ENCODE results near the gene MPP4. TPM values are rescaled to one million over a fixed set of nuclear protein-coding genes. Genes with fewer than 3 reads are reported as not detected.
"Not testable (repeated sequence)": the region's sequence is repeated elsewhere in the genome, so short reads cannot be mapped to it uniquely, and the experiment has no call there.

Gene MPP4
- total RNA-seq, 5 donors from 2014 or later (not counting 1 experiment from before 2014, with no cell fraction given), result 0.13 TPM; not detected in 4

DNA sequence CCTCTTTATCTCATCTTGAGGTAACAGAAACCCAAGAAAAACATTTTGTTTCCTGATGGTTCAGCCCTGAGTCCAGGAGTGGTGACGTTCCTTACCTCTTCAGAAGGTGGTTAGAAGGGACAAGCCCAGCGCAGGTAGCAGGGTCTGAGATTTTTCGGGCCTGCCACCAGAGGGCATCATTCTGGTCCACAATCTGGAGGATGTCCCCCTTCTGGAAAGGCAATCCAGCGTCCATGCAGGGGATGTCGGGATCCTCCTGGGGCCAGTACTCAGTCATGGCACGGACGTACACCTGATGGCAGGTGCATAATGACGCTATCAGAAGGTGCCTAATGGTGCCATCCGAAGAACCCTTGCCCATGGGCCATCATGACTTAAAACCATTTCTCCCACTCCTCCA, 17.7 kb downstream of the MPP4 start:
- Mint-ChIP-seq H3K9me3 (no peaks in the 10 kb centered on the region), H3K27me3 (peaks cover 10 to 16% of the 10 kb centered on the region in 2 donors), H3K36me3 (no peaks in the 10 kb centered on the region), H3K4me3 (no peak overlapping the region), H3K27ac (no peak overlapping the region), H3K4me1 (no peaks in the 10 kb centered on the region)
- Histone ChIP-seq H3K27me3 (replicated peaks in 1 of 2; ENCODE audit: control insufficient read depth in 2 of 2, extremely low read depth in 1 of 2, insufficient read depth in 2 of 2, low read length in 1 of 2) (peaks cover 0 to 4% of the 10 kb centered on the region in 2 experiments), H3K4me1 (ENCODE audit: control insufficient read depth in 1 of 2, extremely low read depth in 1 of 2, insufficient read depth in 2 of 2, low read length in 2 of 2) (no peaks in the 10 kb centered on the region), H3K9me3 (no peaks in the 10 kb centered on the region), H3K36me3 (ENCODE audit: control insufficient read depth in 2 of 2, extremely low read depth in 1 of 2, insufficient read depth in 1 of 2, low read length in 1 of 2) (no peaks in the 10 kb centered on the region), H3K4me3 (ENCODE audit: control insufficient read depth in 1 of 2, extremely low read depth in 1 of 2, low read length in 1 of 2) (no peak overlapping the region), H3K27ac (ENCODE audit: low read length) (no peak overlapping the region)
- WGBS (ENCODE audit: insufficient coverage), result 75% methylated on average over 8 of the region's 9 CpGs
- POLR2A ChIA-PET, result no interaction called here
- CTCF ChIA-PET, result no interaction called here
- no peak for ATAC-seq (replicated peaks in 1 of 4)
- DNase-seq, result peak in 2 of 35 experiments; percentile 4 to 11

DNA sequence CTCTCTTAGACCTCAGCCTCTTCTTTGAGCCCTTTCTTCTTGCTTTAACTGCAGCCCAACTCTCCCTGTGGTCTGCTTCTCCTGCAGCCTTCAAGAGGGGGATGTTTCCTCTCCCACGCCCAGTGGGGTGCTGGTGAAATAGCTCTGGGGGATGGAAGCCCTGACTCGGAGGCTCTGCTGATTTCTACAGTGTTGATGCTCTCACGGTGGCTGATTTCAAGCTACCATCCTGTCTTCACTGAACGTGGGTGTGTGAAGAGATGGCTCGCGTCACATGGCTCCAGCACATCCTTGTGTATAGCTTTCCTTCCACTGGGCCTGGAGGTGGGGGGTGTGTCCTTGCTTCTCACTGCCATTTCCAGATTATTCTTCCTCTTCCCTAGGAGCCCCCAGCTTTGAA, 20.0 kb downstream of the MPP4 start:
- ATAC-seq (replicated peaks in 1 of 4), result no peak

DNA sequence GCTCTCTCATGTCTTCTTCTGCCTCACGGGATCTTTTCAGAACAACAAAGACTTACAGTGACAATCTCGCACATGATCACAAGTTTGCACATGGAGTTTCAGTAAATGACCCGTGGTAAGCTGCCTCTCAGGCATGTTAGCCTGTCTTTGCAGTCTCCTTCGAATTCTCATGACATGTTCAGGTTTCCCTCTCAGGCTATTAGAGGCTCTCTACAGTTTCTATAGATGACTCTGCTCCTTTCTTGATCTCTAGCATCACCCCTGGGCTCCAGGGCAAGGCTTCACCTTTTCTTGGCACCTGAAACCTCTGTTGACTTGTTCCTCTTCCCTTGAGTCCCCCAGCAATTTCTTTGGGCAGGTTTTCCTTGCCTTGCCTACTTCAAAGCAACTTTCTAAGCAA, 23.0 kb downstream of the MPP4 start:
- no peaks in the 10 kb centered on the region for H3K4me1 ChIP-seq (ENCODE audit: control insufficient read depth in 1 of 2, extremely low read depth in 1 of 2, insufficient read depth in 2 of 2, low read length in 2 of 2)
- H3K27me3 Mint-ChIP-seq, result peaks cover 0 to 3% of the 10 kb centered on the region in 2 donors
- no peak overlapping the region for H3K4me3 ChIP-seq (ENCODE audit: control insufficient read depth in 1 of 2, extremely low read depth in 1 of 2, low read length in 1 of 2)
- H3K4me3 Mint-ChIP-seq, result no peak overlapping the region
- no peaks in the 10 kb centered on the region for H3K36me3 Mint-ChIP-seq
- no peaks in the 10 kb centered on the region for H3K36me3 ChIP-seq (ENCODE audit: control insufficient read depth in 2 of 2, extremely low read depth in 1 of 2, insufficient read depth in 1 of 2, low read length in 1 of 2)
- POLR2A ChIA-PET, result no interaction called here
- WGBS (ENCODE audit: insufficient coverage), result 86% methylated on average over 4 of the region's 4 CpGs
- DNase-seq (no peak), ATAC-seq (replicated peaks in 1 of 4) (no peak)
- no peak overlapping the region for H3K27ac ChIP-seq (ENCODE audit: low read length)
- H3K4me1 Mint-ChIP-seq, result peaks cover 0 to 8% (median 0%) of the 10 kb centered on the region in 3 donors
- no peaks in the 10 kb centered on the region for H3K9me3 ChIP-seq
- no peak overlapping the region for H3K27ac Mint-ChIP-seq
- H3K27me3 ChIP-seq (replicated peaks in 1 of 2; ENCODE audit: control insufficient read depth in 2 of 2, extremely low read depth in 1 of 2, insufficient read depth in 2 of 2, low read length in 1 of 2), result peaks cover 0 to 4% of the 10 kb centered on the region in 2 experiments
- CTCF ChIA-PET, result no interaction called here
- peaks cover 0 to 4% (median 3%) of the 10 kb centered on the region in 3 donors for H3K9me3 Mint-ChIP-seq

More for the DNA sequence above, 20.0 kb downstream of the MPP4 start:
- Histone ChIP-seq H3K9me3 (no peaks in the 10 kb centered on the region), H3K4me3 (ENCODE audit: control insufficient read depth in 1 of 2, extremely low read depth in 1 of 2, low read length in 1 of 2) (no peak overlapping the region), H3K36me3 (ENCODE audit: control insufficient read depth in 2 of 2, extremely low read depth in 1 of 2, insufficient read depth in 1 of 2, low read length in 1 of 2) (no peaks in the 10 kb centered on the region), H3K4me1 (ENCODE audit: control insufficient read depth in 1 of 2, extremely low read depth in 1 of 2, insufficient read depth in 2 of 2, low read length in 2 of 2) (no peaks in the 10 kb centered on the region), H3K27ac (ENCODE audit: low read length) (no peak overlapping the region), H3K27me3 (replicated peaks in 1 of 2; ENCODE audit: control insufficient read depth in 2 of 2, extremely low read depth in 1 of 2, insufficient read depth in 2 of 2, low read length in 1 of 2) (peaks cover 0 to 4% of the 10 kb centered on the region in 2 experiments)
- H3K36me3 Mint-ChIP-seq, result no peaks in the 10 kb centered on the region
- H3K9me3 Mint-ChIP-seq, result no peaks in the 10 kb centered on the region
- WGBS (ENCODE audit: insufficient coverage), result 80% methylated on average over 3 of the region's 6 CpGs
- peaks cover 10 to 12% of the 10 kb centered on the region in 2 donors for H3K27me3 Mint-ChIP-seq
- no peak overlapping the region for H3K4me3 Mint-ChIP-seq
- no peak for DNase-seq
- H3K27ac Mint-ChIP-seq, result no peak overlapping the region
- no peaks in the 10 kb centered on the region for H3K4me1 Mint-ChIP-seq
- CTCF ChIA-PET, result no interaction called here
- POLR2A ChIA-PET, result no interaction called here

DNA sequence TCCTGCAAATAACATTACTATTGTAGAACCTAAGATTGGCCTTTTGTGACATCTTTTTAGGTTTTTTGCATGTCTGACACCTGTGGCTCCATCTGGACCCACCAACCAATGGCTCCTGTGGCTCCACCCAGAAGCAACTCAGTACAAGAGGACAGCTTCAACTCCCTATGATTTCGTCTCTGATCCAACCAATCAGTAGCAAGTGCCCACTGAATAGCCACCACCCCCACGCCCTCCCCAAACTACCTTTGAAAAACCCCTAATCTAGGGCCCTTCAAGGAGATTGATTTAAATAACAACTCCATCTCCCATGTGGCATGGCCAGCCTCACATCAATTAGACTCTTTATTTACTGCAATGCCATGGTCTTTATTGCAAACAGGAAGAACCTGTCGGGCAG, 23.6 kb downstream of the MPP4 start:
- no peak overlapping the region for H3K27ac ChIP-seq (ENCODE audit: low read length)
- no peak for ATAC-seq (replicated peaks in 1 of 4)
- no peaks in the 10 kb centered on the region for H3K36me3 Mint-ChIP-seq
- ChIA-PET POLR2A (no interaction called here), CTCF (no interaction called here)
- H3K27me3 ChIP-seq (replicated peaks in 1 of 2; ENCODE audit: control insufficient read depth in 2 of 2, extremely low read depth in 1 of 2, insufficient read depth in 2 of 2, low read length in 1 of 2), result peaks cover 0 to 4% of the 10 kb centered on the region in 2 experiments
- no peak overlapping the region for H3K4me3 ChIP-seq (ENCODE audit: control insufficient read depth in 1 of 2, extremely low read depth in 1 of 2, low read length in 1 of 2)
- no peaks in the 10 kb centered on the region for H3K9me3 ChIP-seq
- H3K4me3 Mint-ChIP-seq, result no peak overlapping the region
- H3K27me3 Mint-ChIP-seq, result peaks cover 0 to 3% of the 10 kb centered on the region in 2 donors
- no peaks in the 10 kb centered on the region for H3K36me3 ChIP-seq (ENCODE audit: control insufficient read depth in 2 of 2, extremely low read depth in 1 of 2, insufficient read depth in 1 of 2, low read length in 1 of 2)
- WGBS (ENCODE audit: insufficient coverage), result 81% methylated on average over 3 of the region's 3 CpGs
- H3K4me1 ChIP-seq (ENCODE audit: control insufficient read depth in 1 of 2, extremely low read depth in 1 of 2, insufficient read depth in 2 of 2, low read length in 2 of 2), result no peaks in the 10 kb centered on the region
- DNase-seq, result no peak
- no peak overlapping the region for H3K27ac Mint-ChIP-seq
- peaks cover 0 to 8% (median 0%) of the 10 kb centered on the region in 3 donors for H3K4me1 Mint-ChIP-seq
- peaks cover 0 to 4% (median 3%) of the 10 kb centered on the region in 3 donors for H3K9me3 Mint-ChIP-seq

DNA sequence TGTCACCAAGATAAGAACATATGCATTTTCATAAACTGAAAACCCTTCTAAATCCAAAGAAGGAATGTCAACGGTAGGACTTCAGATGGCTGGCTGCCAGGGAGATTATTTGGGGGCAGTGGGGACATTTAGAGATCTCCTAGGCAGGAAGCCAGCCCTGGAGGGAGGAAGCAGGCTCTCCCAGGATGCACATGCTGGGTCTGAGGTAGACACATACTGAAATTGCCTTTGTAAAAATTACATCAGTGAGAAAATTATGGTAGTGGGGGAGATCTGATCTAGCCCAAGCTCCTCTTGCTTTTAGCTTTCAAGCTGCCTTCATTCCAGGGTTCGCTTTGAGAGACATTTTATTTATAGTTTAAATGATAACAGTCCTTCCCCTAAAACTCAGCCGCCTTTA, 24.1 kb downstream of the MPP4 start:
- H3K4me1 ChIP-seq (ENCODE audit: control insufficient read depth in 1 of 2, extremely low read depth in 1 of 2, insufficient read depth in 2 of 2, low read length in 2 of 2), result no peaks in the 10 kb centered on the region
- no peak overlapping the region for H3K27ac Mint-ChIP-seq
- no peak overlapping the region for H3K27ac ChIP-seq (ENCODE audit: low read length)
- DNase-seq (no peak), ATAC-seq (replicated peaks in 1 of 4) (no peak)
- ChIA-PET POLR2A (no interaction called here), CTCF (interaction anchor here in 1 of 2 donors (0.5 kb wide), 1 partner anchor 179 kb away, joined by 5 read pairs; no protein-coding TSS in a partner anchor)
- H3K36me3 ChIP-seq (ENCODE audit: control insufficient read depth in 2 of 2, extremely low read depth in 1 of 2, insufficient read depth in 1 of 2, low read length in 1 of 2), result no peaks in the 10 kb centered on the region
- peaks cover 0 to 4% (median 3%) of the 10 kb centered on the region in 3 donors for H3K9me3 Mint-ChIP-seq
- no CpG with 5 or more reads among the region's 3 CpGs for WGBS (ENCODE audit: insufficient coverage)
- no peak overlapping the region for H3K4me3 Mint-ChIP-seq
- peaks cover 0 to 4% of the 10 kb centered on the region in 2 experiments for H3K27me3 ChIP-seq (replicated peaks in 1 of 2; ENCODE audit: control insufficient read depth in 2 of 2, extremely low read depth in 1 of 2, insufficient read depth in 2 of 2, low read length in 1 of 2)
- peaks cover 0 to 8% (median 0%) of the 10 kb centered on the region in 3 donors for H3K4me1 Mint-ChIP-seq
- H3K27me3 Mint-ChIP-seq, result peaks cover 0 to 3% of the 10 kb centered on the region in 2 donors
- H3K9me3 ChIP-seq, result no peaks in the 10 kb centered on the region
- H3K36me3 Mint-ChIP-seq, result no peaks in the 10 kb centered on the region
- H3K4me3 ChIP-seq (ENCODE audit: control insufficient read depth in 1 of 2, extremely low read depth in 1 of 2, low read length in 1 of 2), result no peak overlapping the region

DNA sequence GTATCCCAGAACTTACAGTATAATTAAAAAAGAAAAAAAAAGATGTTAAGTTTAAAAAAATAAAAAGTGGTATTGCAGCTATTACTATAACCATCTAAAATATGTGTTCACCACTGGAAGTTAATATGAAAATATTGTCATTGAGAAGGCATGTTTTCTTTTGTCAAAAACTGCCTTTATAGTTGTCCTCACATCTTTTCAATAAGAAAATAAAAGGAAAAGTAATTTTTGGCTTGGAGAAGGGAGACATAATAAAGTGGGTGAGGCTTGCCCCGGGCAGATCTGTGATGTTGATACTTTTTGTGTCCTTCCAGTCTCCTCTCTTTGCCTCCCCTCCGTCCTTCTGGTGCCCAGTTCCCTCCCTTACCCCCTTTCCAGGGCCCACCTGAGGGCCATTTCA, 24.9 kb downstream of the MPP4 start:
- Histone ChIP-seq H3K9me3 (no peaks in the 10 kb centered on the region), H3K4me3 (ENCODE audit: control insufficient read depth in 1 of 2, extremely low read depth in 1 of 2, low read length in 1 of 2) (no peak overlapping the region), H3K27me3 (replicated peaks in 1 of 2; ENCODE audit: control insufficient read depth in 2 of 2, extremely low read depth in 1 of 2, insufficient read depth in 2 of 2, low read length in 1 of 2) (peaks cover 0 to 4% of the 10 kb centered on the region in 2 experiments), H3K36me3 (ENCODE audit: control insufficient read depth in 2 of 2, extremely low read depth in 1 of 2, insufficient read depth in 1 of 2, low read length in 1 of 2) (no peaks in the 10 kb centered on the region), H3K27ac (ENCODE audit: low read length) (no peak overlapping the region), H3K4me1 (ENCODE audit: control insufficient read depth in 1 of 2, extremely low read depth in 1 of 2, insufficient read depth in 2 of 2, low read length in 2 of 2) (no peaks in the 10 kb centered on the region)
- WGBS (ENCODE audit: insufficient coverage), result 67% methylated on average over 1 of the region's 2 CpGs
- H3K9me3 Mint-ChIP-seq, result peaks cover 0 to 4% (median 3%) of the 10 kb centered on the region in 3 donors
- H3K4me1 Mint-ChIP-seq, result peaks cover 0 to 8% (median 0%) of the 10 kb centered on the region in 3 donors
- POLR2A ChIA-PET, result interaction anchor here in 1 of 2 donors (0.6 kb wide), 1 partner anchor 119 kb away, joined by 6 read pairs; no protein-coding TSS in a partner anchor
- ATAC-seq (replicated peaks in 1 of 4), result no peak
- H3K36me3 Mint-ChIP-seq, result no peaks in the 10 kb centered on the region
- no peak for DNase-seq
- H3K27ac Mint-ChIP-seq, result no peak overlapping the region
- no peak overlapping the region for H3K4me3 Mint-ChIP-seq
- peaks cover 0 to 3% of the 10 kb centered on the region in 2 donors for H3K27me3 Mint-ChIP-seq
- CTCF ChIA-PET, result no interaction called here

DNA sequence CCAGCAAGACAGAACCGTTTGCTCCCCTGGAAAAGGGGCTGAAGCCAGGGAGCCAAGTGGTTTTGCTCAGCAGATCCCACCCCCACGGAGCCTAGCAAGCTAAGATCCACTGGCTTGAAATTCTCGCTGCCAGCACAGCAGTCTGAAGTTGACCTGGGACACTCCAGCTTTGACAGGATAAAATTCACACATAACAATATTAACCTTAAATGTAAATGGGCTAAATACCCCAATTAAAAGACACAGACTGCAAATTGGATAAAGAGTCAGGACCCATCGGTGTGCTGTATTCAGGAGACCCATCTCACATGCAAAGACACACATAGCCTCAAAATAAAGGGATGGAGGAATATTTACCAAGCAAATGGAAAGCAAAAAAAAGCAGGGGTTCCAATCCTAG, 27.2 kb downstream of the MPP4 start:
- H3K27me3 Mint-ChIP-seq; ATAC-seq (replicated peaks in 1 of 4); H3K9me3 ChIP-seq; H3K27ac ChIP-seq (ENCODE audit: low read length); H3K4me3 ChIP-seq (ENCODE audit: control insufficient read depth in 1 of 2, extremely low read depth in 1 of 2, low read length in 1 of 2); DNase-seq; H3K27me3 ChIP-seq (replicated peaks in 1 of 2; ENCODE audit: control insufficient read depth in 2 of 2, extremely low read depth in 1 of 2, insufficient read depth in 2 of 2, low read length in 1 of 2); POLR2A ChIA-PET; H3K4me3 Mint-ChIP-seq; H3K36me3 Mint-ChIP-seq; H3K4me1 ChIP-seq (ENCODE audit: control insufficient read depth in 1 of 2, extremely low read depth in 1 of 2, insufficient read depth in 2 of 2, low read length in 2 of 2); CTCF ChIA-PET; H3K36me3 ChIP-seq (ENCODE audit: control insufficient read depth in 2 of 2, extremely low read depth in 1 of 2, insufficient read depth in 1 of 2, low read length in 1 of 2); H3K4me1 Mint-ChIP-seq; H3K27ac Mint-ChIP-seq; H3K9me3 Mint-ChIP-seq: not testable (repeated sequence)
- 44% methylated on average over 2 of the region's 4 CpGs for WGBS (ENCODE audit: insufficient coverage)

Measured in T-cell (primary cell).